ENCODE results near the gene HDAC1.

HDAC1 gene

DNA sequence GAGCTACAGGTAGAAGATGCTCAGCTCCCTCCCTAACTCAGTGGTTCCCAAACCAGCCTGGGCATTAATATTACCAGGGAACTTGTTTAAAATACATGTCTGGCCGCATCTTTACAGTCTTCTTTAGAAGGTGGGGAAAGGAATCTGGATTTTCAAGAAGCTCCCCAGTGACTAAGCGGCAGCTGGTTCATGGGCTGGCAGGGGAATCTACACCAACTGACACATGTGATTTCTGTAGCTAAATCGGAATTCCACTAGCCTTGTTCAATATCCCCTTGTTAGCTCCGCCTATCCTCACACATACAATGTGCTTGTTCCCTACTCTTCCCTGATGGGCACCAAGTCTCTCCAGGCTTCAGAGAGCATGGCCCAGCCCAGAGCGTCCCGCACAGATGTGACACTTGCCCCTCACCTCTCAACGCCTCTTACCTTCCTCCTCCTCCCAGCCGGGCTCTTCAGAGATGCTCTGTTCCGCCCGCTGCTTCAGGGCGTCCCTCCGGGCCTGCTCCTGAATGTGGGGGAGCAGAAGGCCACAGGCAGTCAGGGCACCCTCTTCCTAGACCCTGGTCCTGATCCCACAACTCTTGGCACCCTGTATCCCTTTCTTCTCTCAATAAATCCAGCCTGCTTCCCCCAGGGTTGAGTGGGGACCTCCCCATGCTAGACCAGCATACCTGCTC is 85.8 kb downstream of the HDAC1 start:
- no peak for DNase-seq

DNA sequence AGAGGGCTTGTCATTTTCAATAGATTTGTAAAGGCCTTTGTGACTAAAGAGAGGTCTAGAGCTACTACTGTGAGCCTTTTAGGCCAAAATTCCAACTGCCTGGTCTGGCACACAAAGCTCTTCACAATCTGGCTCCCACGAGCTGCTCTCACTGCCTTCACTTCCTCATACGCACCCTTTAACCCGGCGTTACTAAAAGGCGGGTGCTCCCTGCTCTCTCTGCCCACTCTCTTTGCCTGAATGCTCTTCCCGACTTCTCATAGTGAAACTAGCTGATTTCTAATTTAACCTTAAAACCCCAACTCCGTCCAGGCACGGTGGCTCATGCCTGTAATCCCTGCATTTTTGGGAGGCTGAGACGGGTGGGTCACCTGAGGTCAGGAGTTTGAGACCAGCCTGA is 88.2 kb downstream of the HDAC1 start:
- DNase-seq: no peak
